Memory B cell (primary cell): ENCODE results near the gene SSX2IP.
A peak's percentile ranks its signal among the peaks of the same experiment; 100 is the strongest.

Experiments used
- ATAC-seq: fragments of 150-1000 bp; cut with Tn5 transposase; 2 replicates; pipeline ENCODE4 v1.10.0; 2021; ENCODE audit warnings: low read depth, mild to moderate bottlenecking, moderate library complexity
- DNase-seq, 2 donors: peaks; one replicate each; pipeline ENCODE4 v3.0.0; 2022; ENCODE audit warnings: low spot score in 2 of 2
- H3K27ac Mint-ChIP-seq: one replicate; pipeline ENCODE4 v1.8.0; 2022; ENCODE audit warnings: mild to moderate bottlenecking, moderate library complexity, mixed read lengths
- H3K27me3 Mint-ChIP-seq: one replicate; pipeline ENCODE4 v1.8.0; 2022; ENCODE audit warnings: mixed read lengths
- H3K36me3 Mint-ChIP-seq: one replicate; pipeline ENCODE4 v1.8.0; 2022; ENCODE audit warnings: mild to moderate bottlenecking, mixed read lengths
- H3K4me1 Mint-ChIP-seq: one replicate; pipeline ENCODE4 v1.8.0; 2022; ENCODE audit warnings: mixed read lengths
- H3K4me3 Mint-ChIP-seq: one replicate; pipeline ENCODE4 v1.8.0; 2022; ENCODE audit warnings: mild to moderate bottlenecking, moderate library complexity, mixed read lengths
- H3K9me3 Mint-ChIP-seq: one replicate; pipeline ENCODE4 v1.8.0; 2022; ENCODE audit warnings: mixed read lengths

The SSX2IP gene

GRCh38 chr1:84700070-84700469 lies 9.8 kb upstream of the SSX2IP start:
- H3K36me3 Mint-ChIP-seq, result no peaks in the 10 kb centered on the region
- H3K4me3 Mint-ChIP-seq, result no peak overlapping the region
- peaks cover 10% of the 10 kb centered on the region for H3K4me1 Mint-ChIP-seq
- H3K27ac Mint-ChIP-seq, result peak overlapping the region; percentile 51
- peak; percentile 95 for ATAC-seq
- no peaks in the 10 kb centered on the region for H3K9me3 Mint-ChIP-seq
- peak in 1 of 2 donors; percentile 5 for DNase-seq
- H3K27me3 Mint-ChIP-seq, result peaks cover 3% of the 10 kb centered on the region

- H3K4me1 Mint-ChIP-seq, result peaks cover 10% of the 10 kb centered on the region
- H3K27me3 Mint-ChIP-seq, result peaks cover 3% of the 10 kb centered on the region
- no peaks in the 10 kb centered on the region for H3K36me3 Mint-ChIP-seq
- H3K9me3 Mint-ChIP-seq, result no peaks in the 10 kb centered on the region
- H3K4me3 Mint-ChIP-seq, result no peak overlapping the region
- ATAC-seq (no peak), DNase-seq (no peak)
- H3K27ac Mint-ChIP-seq, result no peak overlapping the region
Measured at GRCh38 chr1:84698151-84699110, 8.2 kb upstream of the SSX2IP start.

GRCh38 chr1:84693785-84694184 lies 3.5 kb upstream of the SSX2IP start:
- Mint-ChIP-seq H3K36me3 (no peaks in the 10 kb centered on the region), H3K4me1 (peaks cover 16% of the 10 kb centered on the region), H3K27ac (no peak overlapping the region), H3K4me3 (no peak overlapping the region), H3K9me3 (no peaks in the 10 kb centered on the region), H3K27me3 (no peaks in the 10 kb centered on the region)
- DNase-seq (no peak), ATAC-seq (no peak)

GRCh38 chr1:84693005-84693404 lies 2.7 kb upstream of the SSX2IP start:
- Mint-ChIP-seq H3K27ac (peak overlapping the region; percentile 72), H3K4me3 (peak overlapping the region; percentile 43), H3K36me3 (no peaks in the 10 kb centered on the region), H3K4me1 (peaks cover 20% of the 10 kb centered on the region), H3K27me3 (no peaks in the 10 kb centered on the region), H3K9me3 (no peaks in the 10 kb centered on the region)
- DNase-seq, result no peak
- ATAC-seq, result no peak

- Mint-ChIP-seq H3K36me3 (no peaks in the 10 kb centered on the region), H3K27me3 (no peaks in the 10 kb centered on the region), H3K27ac (peak overlapping the region; percentile 72), H3K4me3 (no peak overlapping the region), H3K9me3 (no peaks in the 10 kb centered on the region), H3K4me1 (peaks cover 20% of the 10 kb centered on the region)
- DNase-seq, result no peak
- ATAC-seq, result no peak
Measured at GRCh38 chr1:84692391-84692790, 2.1 kb upstream of the SSX2IP start.

GRCh38 chr1:84691122-84691783 lies 992 bp upstream of the SSX2IP start:
- ATAC-seq (no peak), DNase-seq (no peak)
- Mint-ChIP-seq H3K4me3 (peak overlapping the region; percentile 89), H3K27ac (peak overlapping the region; percentile 86), H3K36me3 (no peaks in the 10 kb centered on the region), H3K9me3 (no peaks in the 10 kb centered on the region), H3K27me3 (no peaks in the 10 kb centered on the region), H3K4me1 (peaks cover 20% of the 10 kb centered on the region)

- Mint-ChIP-seq H3K4me3 (peak overlapping the region; percentile 89), H3K4me1 (peaks cover 20% of the 10 kb centered on the region), H3K27ac (peak overlapping the region; percentile 86), H3K36me3 (no peaks in the 10 kb centered on the region), H3K9me3 (no peaks in the 10 kb centered on the region), H3K27me3 (no peaks in the 10 kb centered on the region)
- ATAC-seq, result peak; percentile 68
- DNase-seq, result no peak
Measured at GRCh38 chr1:84689514-84690396, 506 bp downstream of the SSX2IP start.

GRCh38 chr1:84688463-84689061 lies 1.7 kb downstream of the SSX2IP start:
- Mint-ChIP-seq H3K27ac (no peak overlapping the region), H3K27me3 (no peaks in the 10 kb centered on the region), H3K4me1 (peaks cover 20% of the 10 kb centered on the region), H3K4me3 (peak overlapping the region; percentile 41), H3K36me3 (peaks cover 1% of the 10 kb centered on the region), H3K9me3 (no peaks in the 10 kb centered on the region)
- ATAC-seq (no peak), DNase-seq (no peak)

- Mint-ChIP-seq H3K9me3 (no peaks in the 10 kb centered on the region), H3K36me3 (peaks cover 3% of the 10 kb centered on the region), H3K27ac (no peak overlapping the region), H3K4me1 (peaks cover 18% of the 10 kb centered on the region), H3K27me3 (no peaks in the 10 kb centered on the region), H3K4me3 (no peak overlapping the region)
- no peak for ATAC-seq
- DNase-seq, result no peak
Measured at GRCh38 chr1:84687714-84688462, 2.4 kb downstream of the SSX2IP start.

- peaks cover 3% of the 10 kb centered on the region for H3K36me3 Mint-ChIP-seq
- H3K27ac Mint-ChIP-seq, result no peak overlapping the region
- H3K9me3 Mint-ChIP-seq, result no peaks in the 10 kb centered on the region
- H3K4me1 Mint-ChIP-seq, result peaks cover 14% of the 10 kb centered on the region
- DNase-seq (no peak), ATAC-seq (no peak)
- H3K4me3 Mint-ChIP-seq, result no peak overlapping the region
- no peaks in the 10 kb centered on the region for H3K27me3 Mint-ChIP-seq
Measured at GRCh38 chr1:84686223-84686622, 4.0 kb downstream of the SSX2IP start.

- Mint-ChIP-seq H3K27me3 (no peaks in the 10 kb centered on the region), H3K9me3 (no peaks in the 10 kb centered on the region), H3K27ac (no peak overlapping the region), H3K36me3 (peaks cover 3% of the 10 kb centered on the region), H3K4me1 (peaks cover 2% of the 10 kb centered on the region), H3K4me3 (no peak overlapping the region)
- DNase-seq (no peak), ATAC-seq (no peak)
Measured at GRCh38 chr1:84683508-84683907, 6.8 kb downstream of the SSX2IP start.

GRCh38 chr1:84682047-84682446 lies 8.2 kb downstream of the SSX2IP start:
- H3K4me1 Mint-ChIP-seq, result no peaks in the 10 kb centered on the region
- DNase-seq (no peak), ATAC-seq (no peak)
- no peak overlapping the region for H3K4me3 Mint-ChIP-seq
- H3K27me3 Mint-ChIP-seq, result no peaks in the 10 kb centered on the region
- no peaks in the 10 kb centered on the region for H3K9me3 Mint-ChIP-seq
- no peak overlapping the region for H3K27ac Mint-ChIP-seq
- H3K36me3 Mint-ChIP-seq, result peaks cover 5% of the 10 kb centered on the region
